ENCODE data around the gene MICAL2.

Gene MICAL2

DNA sequence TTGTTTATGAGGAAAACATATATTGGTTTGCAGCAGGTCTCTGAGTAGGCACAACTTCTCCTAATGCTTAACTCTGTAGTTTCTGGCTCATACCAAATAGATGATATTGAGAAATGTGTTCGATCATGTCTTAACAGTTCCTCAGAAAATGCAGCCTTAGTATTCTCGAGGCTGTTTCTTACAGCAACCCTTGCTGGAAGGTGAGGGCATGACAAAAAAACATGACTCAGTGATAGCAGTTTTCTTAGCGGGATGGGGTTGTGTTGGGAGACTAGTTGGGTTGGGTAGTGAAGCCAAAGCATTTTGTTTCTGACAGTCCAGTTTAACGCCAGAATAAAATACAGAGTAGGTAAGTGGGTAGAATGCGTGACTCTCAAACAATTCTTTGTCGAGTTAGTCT is 172.3 kb downstream of the MICAL2 start:
- H3K9ac ChIP-seq (ENCODE audit: low read length in 2 of 2) = no peak overlapping the region
- no peak overlapping the region for H3K4me3 ChIP-seq (ENCODE audit: low read length in 2 of 2)
- no peaks in the 10 kb centered on the region for H3K27me3 ChIP-seq (ENCODE audit: control insufficient read depth in 1 of 2, insufficient read depth in 2 of 2, low read length in 2 of 2)
- no peak overlapping the region for H3K27ac ChIP-seq (ENCODE audit: low read length)
- peaks cover 36% of the 10 kb centered on the region for H3K4me1 ChIP-seq (ENCODE audit: control insufficient read depth, insufficient read depth, low read length)
- no peaks in the 10 kb centered on the region for H3K9me3 ChIP-seq (ENCODE audit: control insufficient read depth in 2 of 2, low read length in 2 of 2)
- no peaks in the 10 kb centered on the region for H3K36me3 ChIP-seq (ENCODE audit: control insufficient read depth in 2 of 2, insufficient read depth in 2 of 2, low read length in 2 of 2)

DNA sequence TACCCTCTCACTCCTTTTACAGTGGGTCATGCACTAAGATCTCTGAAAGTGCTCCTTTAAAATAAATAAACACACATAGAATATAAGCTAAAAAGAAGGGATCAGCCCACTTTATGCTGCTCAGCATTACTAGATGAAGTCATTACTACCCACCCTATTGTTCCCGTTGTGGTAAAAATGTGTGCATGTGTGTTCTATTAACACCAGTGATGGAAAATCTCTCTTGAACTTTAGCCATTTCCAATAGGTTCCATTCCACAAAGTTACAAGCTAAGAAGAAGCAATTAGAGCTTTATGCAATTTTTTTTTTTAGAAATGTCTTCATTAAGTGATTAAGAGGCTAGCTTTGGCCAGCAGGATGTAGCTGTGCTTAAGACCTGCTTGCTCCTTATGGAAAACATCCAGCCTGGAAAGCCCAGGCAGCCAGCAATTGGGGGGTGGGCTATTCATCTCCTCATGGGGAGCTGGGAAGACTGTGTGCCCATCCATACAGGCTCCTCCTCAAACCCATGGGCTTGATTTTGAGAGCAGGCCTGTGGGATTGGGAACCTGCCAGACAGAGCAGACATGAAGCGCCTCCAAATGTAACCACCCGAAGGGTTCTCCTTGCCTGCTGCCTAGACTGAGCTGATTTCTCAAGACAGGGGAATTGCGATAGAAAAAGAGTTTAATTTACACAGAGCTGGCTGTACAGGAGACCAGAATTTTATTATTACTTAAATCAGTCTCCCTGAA is 174.1 kb downstream of the MICAL2 start:
- Histone ChIP-seq H3K27me3 (ENCODE audit: control insufficient read depth in 1 of 2, insufficient read depth in 2 of 2, low read length in 2 of 2) (no peaks in the 10 kb centered on the region), H3K4me1 (ENCODE audit: control insufficient read depth, insufficient read depth, low read length) (peaks cover 52% of the 10 kb centered on the region), H3K36me3 (ENCODE audit: control insufficient read depth in 2 of 2, insufficient read depth in 2 of 2, low read length in 2 of 2) (no peaks in the 10 kb centered on the region), H3K9me3 (ENCODE audit: control insufficient read depth in 2 of 2, low read length in 2 of 2) (no peaks in the 10 kb centered on the region), H3K4me3 (ENCODE audit: low read length in 2 of 2) (no peak overlapping the region), H3K27ac (ENCODE audit: low read length) (no peak overlapping the region), H3K9ac (ENCODE audit: low read length in 2 of 2) (no peak overlapping the region)

DNA sequence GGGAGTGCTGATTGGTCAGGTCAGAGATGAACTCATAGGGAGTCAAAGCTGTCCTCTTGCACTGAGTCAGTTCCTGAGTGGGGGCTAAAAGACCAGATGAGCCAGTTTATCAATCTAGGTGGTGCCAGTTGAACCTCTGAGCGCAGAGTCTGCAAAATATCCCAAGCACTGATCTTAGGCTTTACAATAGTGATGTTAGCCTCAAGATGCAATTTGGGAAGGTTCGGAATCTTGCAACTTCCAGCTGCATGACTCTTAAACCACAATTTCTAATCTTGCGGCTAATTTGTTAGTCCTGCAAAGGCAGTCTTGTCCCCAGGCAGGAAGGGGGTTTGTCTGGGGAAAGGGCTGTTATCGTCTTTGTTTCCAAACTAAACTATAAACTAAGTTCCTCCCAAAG is 174.7 kb downstream of the MICAL2 start:
- no peak overlapping the region for H3K27ac ChIP-seq (ENCODE audit: low read length)
- no peaks in the 10 kb centered on the region for H3K9me3 ChIP-seq (ENCODE audit: control insufficient read depth in 2 of 2, low read length in 2 of 2)
- no peaks in the 10 kb centered on the region for H3K27me3 ChIP-seq (ENCODE audit: control insufficient read depth in 1 of 2, insufficient read depth in 2 of 2, low read length in 2 of 2)
- no peaks in the 10 kb centered on the region for H3K36me3 ChIP-seq (ENCODE audit: control insufficient read depth in 2 of 2, insufficient read depth in 2 of 2, low read length in 2 of 2)
- H3K4me3 ChIP-seq (ENCODE audit: low read length in 2 of 2) = no peak overlapping the region
- H3K9ac ChIP-seq (ENCODE audit: low read length in 2 of 2) = no peak overlapping the region
- H3K4me1 ChIP-seq (ENCODE audit: control insufficient read depth, insufficient read depth, low read length) = peaks cover 49% of the 10 kb centered on the region

DNA sequence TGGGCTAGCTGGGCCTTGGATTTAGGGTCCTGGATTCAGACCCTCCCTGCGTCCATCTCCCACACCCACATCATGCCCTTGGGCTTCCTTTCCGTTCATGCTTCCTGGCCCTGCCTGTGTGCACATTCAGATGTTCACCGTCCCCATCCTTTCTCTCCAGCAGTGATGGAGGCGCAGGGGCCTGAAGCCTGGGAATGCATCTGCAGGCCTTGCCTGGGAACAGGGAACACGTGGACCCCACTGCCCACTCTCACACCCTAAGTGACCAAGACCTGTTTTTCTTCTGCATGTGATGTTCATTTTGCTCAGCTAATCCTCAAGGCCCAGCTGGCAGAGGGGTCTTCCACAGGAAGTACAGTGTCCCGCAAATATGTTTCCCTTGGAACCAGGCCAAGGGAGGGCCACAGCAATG is 175.4 kb downstream of the MICAL2 start:
- Histone ChIP-seq H3K36me3 (ENCODE audit: control insufficient read depth in 2 of 2, insufficient read depth in 2 of 2, low read length in 2 of 2) (no peaks in the 10 kb centered on the region), H3K4me1 (ENCODE audit: control insufficient read depth, insufficient read depth, low read length) (peaks cover 46% of the 10 kb centered on the region), H3K4me3 (ENCODE audit: low read length in 2 of 2) (no peak overlapping the region), H3K27ac (ENCODE audit: low read length) (no peak overlapping the region), H3K27me3 (ENCODE audit: control insufficient read depth in 1 of 2, insufficient read depth in 2 of 2, low read length in 2 of 2) (no peaks in the 10 kb centered on the region), H3K9me3 (ENCODE audit: control insufficient read depth in 2 of 2, low read length in 2 of 2) (no peaks in the 10 kb centered on the region), H3K9ac (ENCODE audit: low read length in 2 of 2) (no peak overlapping the region)

DNA sequence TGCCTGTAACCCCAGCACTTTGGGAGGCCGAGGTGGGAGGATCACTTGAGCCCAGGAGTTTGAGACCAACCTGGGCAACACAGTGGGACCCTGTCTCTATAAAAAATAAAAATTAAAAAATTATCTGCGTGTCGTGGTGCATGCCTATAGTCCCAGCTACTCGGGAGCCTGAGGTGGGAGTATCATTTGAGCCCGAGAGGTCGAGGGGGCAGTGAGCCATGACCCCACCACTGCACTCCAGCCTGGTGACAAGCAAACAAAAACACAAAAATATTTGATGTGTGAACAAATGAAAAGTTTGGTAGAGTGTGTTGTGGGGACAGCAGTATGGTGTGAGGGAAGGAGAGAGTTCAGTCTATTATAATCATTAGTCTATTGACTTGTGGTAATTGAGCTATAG is 176.2 kb downstream of the MICAL2 start:
- no peaks in the 10 kb centered on the region for H3K9me3 ChIP-seq (ENCODE audit: control insufficient read depth in 2 of 2, low read length in 2 of 2)
- H3K27ac ChIP-seq (ENCODE audit: low read length) = peak overlapping the region; percentile 95
- peak overlapping the region in 1 of 2 donors; percentile 22 for H3K4me3 ChIP-seq (ENCODE audit: low read length in 2 of 2)
- H3K9ac ChIP-seq (ENCODE audit: low read length in 2 of 2) = no peak overlapping the region
- H3K36me3 ChIP-seq (ENCODE audit: control insufficient read depth in 2 of 2, insufficient read depth in 2 of 2, low read length in 2 of 2) = no peaks in the 10 kb centered on the region
- peaks cover 43% of the 10 kb centered on the region for H3K4me1 ChIP-seq (ENCODE audit: control insufficient read depth, insufficient read depth, low read length)
- H3K27me3 ChIP-seq (ENCODE audit: control insufficient read depth in 1 of 2, insufficient read depth in 2 of 2, low read length in 2 of 2) = no peaks in the 10 kb centered on the region

DNA sequence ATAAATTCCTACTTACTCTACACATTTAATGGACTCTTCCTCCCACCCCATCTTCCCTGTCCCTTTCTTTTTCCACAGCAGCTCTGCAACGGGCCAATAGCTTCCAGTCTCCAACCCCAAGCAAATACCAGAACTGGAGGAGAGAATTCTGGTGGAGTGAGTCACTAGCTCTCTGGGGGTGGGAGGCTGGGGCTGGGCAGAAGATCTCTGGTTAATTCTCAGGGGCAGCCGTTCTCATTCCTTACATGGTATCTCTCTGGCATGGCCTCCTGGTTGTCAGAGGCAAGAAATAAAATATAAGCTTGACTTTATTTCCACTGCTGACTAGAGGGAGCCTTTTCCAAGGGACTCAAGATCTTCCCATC is 176.6 kb downstream of the MICAL2 start:
- Histone ChIP-seq H3K27me3 (ENCODE audit: control insufficient read depth in 1 of 2, insufficient read depth in 2 of 2, low read length in 2 of 2) (no peaks in the 10 kb centered on the region), H3K9ac (ENCODE audit: low read length in 2 of 2) (peak overlapping the region; percentile 73 to 74), H3K4me1 (ENCODE audit: control insufficient read depth, insufficient read depth, low read length) (peaks cover 40% of the 10 kb centered on the region), H3K4me3 (ENCODE audit: low read length in 2 of 2) (peak overlapping the region in 1 of 2 donors; percentile 22), H3K9me3 (ENCODE audit: control insufficient read depth in 2 of 2, low read length in 2 of 2) (no peaks in the 10 kb centered on the region), H3K36me3 (ENCODE audit: control insufficient read depth in 2 of 2, insufficient read depth in 2 of 2, low read length in 2 of 2) (no peaks in the 10 kb centered on the region), H3K27ac (ENCODE audit: low read length) (peak overlapping the region; percentile 95)

DNA sequence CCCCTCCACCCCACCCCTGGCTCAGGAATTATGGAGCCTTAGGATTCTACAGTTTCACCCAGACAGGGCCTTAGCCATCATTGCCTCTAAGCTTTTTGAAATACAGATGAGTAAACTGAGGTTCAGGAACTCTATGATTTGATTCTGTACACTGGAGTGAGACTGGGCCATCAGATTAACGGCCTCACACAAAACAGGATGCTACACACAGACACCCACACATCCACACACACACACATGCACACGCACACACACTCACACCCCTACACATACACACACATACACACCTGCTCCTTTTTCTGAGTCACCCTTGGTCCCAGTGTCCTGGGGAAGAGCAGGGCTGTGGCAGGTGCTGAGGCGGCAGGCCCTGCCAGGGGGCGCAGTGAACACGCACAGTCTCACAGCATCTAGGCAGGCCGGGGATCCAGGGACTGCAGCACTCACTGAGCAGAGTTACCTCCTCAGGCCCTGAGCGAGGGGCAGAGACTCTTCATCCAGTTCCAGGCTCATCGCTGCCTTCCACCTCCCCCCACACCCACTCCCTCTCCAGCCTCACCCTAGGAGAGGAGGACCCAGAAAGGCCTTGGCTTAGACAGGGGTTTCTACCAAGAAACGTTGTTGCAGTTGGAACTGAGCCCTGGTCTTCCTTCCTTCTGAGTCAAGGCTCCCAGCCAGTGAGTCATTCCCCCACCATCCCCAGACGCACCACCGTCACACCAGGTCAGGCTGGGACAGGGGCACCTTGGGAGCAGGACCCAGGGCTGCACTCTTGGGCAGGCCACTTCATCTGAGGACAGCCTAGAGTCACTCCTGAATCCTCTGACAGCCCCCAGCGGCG is 177.2 kb downstream of the MICAL2 start:
- Histone ChIP-seq H3K27me3 (ENCODE audit: control insufficient read depth in 1 of 2, insufficient read depth in 2 of 2, low read length in 2 of 2) (no peaks in the 10 kb centered on the region), H3K27ac (ENCODE audit: low read length) (peak overlapping the region; percentile 95), H3K4me1 (ENCODE audit: control insufficient read depth, insufficient read depth, low read length) (peaks cover 40% of the 10 kb centered on the region), H3K9ac (ENCODE audit: low read length in 2 of 2) (peak overlapping the region; percentile 73 to 74), H3K36me3 (ENCODE audit: control insufficient read depth in 2 of 2, insufficient read depth in 2 of 2, low read length in 2 of 2) (no peaks in the 10 kb centered on the region), H3K4me3 (ENCODE audit: low read length in 2 of 2) (peak overlapping the region in 1 of 2 donors; percentile 44), H3K9me3 (ENCODE audit: control insufficient read depth in 2 of 2, low read length in 2 of 2) (no peaks in the 10 kb centered on the region)

DNA sequence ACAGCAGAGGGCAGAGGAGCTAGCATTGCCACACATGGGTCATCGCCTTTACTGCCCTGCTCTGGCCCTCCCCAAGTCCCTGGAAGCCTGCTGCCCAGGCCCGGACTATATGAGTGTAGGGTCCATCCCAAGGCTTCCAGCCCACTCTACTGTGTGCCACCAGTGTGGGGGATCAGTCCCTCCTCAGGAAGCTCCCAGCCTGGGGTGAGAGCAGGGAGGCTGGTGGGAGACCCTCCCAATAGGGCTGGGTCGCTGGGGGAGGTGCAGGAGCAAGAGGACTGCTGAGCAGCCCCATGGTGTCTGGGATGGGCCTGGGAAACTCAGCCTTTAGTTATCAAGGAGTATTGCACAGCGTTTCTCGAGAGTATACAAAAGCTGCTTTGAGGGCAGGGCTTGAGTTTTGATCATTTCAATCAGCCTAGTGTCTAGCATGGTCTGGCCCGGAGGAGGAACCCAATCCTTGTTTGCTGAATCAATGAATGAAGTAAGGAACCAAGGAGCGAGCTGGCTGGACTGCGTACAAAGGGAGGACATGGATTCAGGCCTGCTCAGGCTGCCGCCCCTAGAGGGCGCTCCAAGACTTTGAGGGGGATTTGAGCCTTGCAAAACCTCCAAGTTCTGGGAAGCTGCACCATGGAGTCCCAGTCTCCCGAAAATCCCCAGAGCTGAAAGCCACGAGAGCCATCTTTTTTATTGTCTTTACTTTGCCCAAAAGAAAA is 178.0 kb downstream of the MICAL2 start:
- peak overlapping the region; percentile 95 for H3K27ac ChIP-seq (ENCODE audit: low read length)

DNA sequence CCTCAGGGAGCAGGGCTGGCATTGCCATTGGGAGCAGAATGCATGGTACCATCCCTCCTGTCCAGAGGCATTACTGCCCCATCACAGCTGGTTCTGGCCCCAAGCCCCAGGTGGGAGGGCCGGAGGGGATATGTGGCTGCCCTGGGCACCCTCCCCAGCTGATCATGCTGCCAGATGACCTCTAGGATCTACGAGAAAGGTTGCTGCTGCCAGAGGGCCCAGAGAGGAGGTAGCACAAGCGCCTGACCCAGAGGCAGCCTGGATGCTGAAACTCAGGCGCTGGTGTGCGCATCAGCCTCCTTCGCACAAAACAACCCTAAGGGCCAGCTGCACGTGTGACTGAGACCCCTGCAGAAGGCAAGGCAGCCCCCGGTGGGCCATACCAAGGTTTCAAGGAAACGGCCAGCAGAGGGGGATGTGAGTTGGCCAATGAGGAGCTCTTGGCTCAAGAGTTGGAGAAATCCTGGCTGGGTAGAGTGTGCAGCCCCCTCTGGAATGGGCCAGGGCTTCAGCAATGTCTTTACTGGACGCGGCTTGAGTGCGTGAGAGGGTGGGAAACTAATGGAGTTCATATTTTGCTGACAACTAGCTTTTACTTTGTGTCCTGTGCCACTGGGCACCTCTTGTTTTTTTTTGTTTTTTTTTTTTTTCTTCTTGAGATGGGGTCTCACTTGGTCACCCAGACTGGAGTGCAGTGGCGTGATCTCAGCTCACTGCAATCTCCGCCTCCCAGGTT is 178.7 kb downstream of the MICAL2 start:
- H3K9me3 ChIP-seq (ENCODE audit: control insufficient read depth in 2 of 2, low read length in 2 of 2) = no peaks in the 10 kb centered on the region
- peak overlapping the region; percentile 95 for H3K27ac ChIP-seq (ENCODE audit: low read length)
- H3K27me3 ChIP-seq (ENCODE audit: control insufficient read depth in 1 of 2, insufficient read depth in 2 of 2, low read length in 2 of 2) = no peaks in the 10 kb centered on the region
- H3K4me3 ChIP-seq (ENCODE audit: low read length in 2 of 2) = no peak overlapping the region
- no peaks in the 10 kb centered on the region for H3K36me3 ChIP-seq (ENCODE audit: control insufficient read depth in 2 of 2, insufficient read depth in 2 of 2, low read length in 2 of 2)
- H3K9ac ChIP-seq (ENCODE audit: low read length in 2 of 2) = peak overlapping the region in 1 of 2 donors; percentile 16
- H3K4me1 ChIP-seq (ENCODE audit: control insufficient read depth, insufficient read depth, low read length) = peaks cover 40% of the 10 kb centered on the region

More for the DNA sequence above, 178.0 kb downstream of the MICAL2 start:
- peak overlapping the region; percentile 73 to 74 for H3K9ac ChIP-seq (ENCODE audit: low read length in 2 of 2)
- H3K4me3 ChIP-seq (ENCODE audit: low read length in 2 of 2) = no peak overlapping the region
- H3K36me3 ChIP-seq (ENCODE audit: control insufficient read depth in 2 of 2, insufficient read depth in 2 of 2, low read length in 2 of 2) = no peaks in the 10 kb centered on the region
- no peaks in the 10 kb centered on the region for H3K9me3 ChIP-seq (ENCODE audit: control insufficient read depth in 2 of 2, low read length in 2 of 2)
- H3K27me3 ChIP-seq (ENCODE audit: control insufficient read depth in 1 of 2, insufficient read depth in 2 of 2, low read length in 2 of 2) = no peaks in the 10 kb centered on the region
- H3K4me1 ChIP-seq (ENCODE audit: control insufficient read depth, insufficient read depth, low read length) = peaks cover 40% of the 10 kb centered on the region

Data from stomach smooth muscle (tissue), 2 donors.